Nephron (organoid): ENCODE data around the gene LTF.
"Not testable (repeated sequence)": the region's sequence is repeated elsewhere in the genome, so short reads cannot be mapped to it uniquely, and the experiment has no call there.

Source experiments
- H3K27ac Mint-ChIP-seq, 3 experiments: 2 replicates each; pipeline ENCODE4 v1.8.0; 2020; ENCODE audit warnings: mixed read lengths in 3 of 3, mild to moderate bottlenecking in 2 of 3, moderate library complexity in 1 of 3
- H3K27me3 Mint-ChIP-seq: 2 replicates; pipeline ENCODE4 v1.8.0; 2021; ENCODE audit warnings: low read depth, mild to moderate bottlenecking, moderate library complexity, mixed read lengths
- H3K36me3 Mint-ChIP-seq: 2 replicates; pipeline ENCODE4 v1.8.0; 2020; ENCODE audit warnings: low read depth, mixed read lengths
- H3K4me1 Mint-ChIP-seq: 2 replicates; pipeline ENCODE4 v1.8.0; 2020; ENCODE audit warnings: mixed read lengths
- H3K4me3 Mint-ChIP-seq, 3 experiments: 2 replicates each; pipeline ENCODE4 v1.8.0; 2020; ENCODE audit warnings: mild to moderate bottlenecking in 3 of 3, mixed read lengths in 3 of 3, moderate library complexity in 2 of 3
- H3K9me3 Mint-ChIP-seq: 2 replicates; pipeline ENCODE4 v1.8.0; 2020; ENCODE audit warnings: mixed read lengths
- TF ChIP-seq, protein P1 (sequence below), 3 experiments: fragments of 200-600 bp; sonication (generic); IDR thresholded peaks; one replicate each; pipeline ENCODE4 v1.5.0; 2021; ENCODE audit warnings: antibody characterized with exemption in 3 of 3; ENCODE audit not compliant: unreplicated experiment in 3 of 3

The LTF gene

DNA sequence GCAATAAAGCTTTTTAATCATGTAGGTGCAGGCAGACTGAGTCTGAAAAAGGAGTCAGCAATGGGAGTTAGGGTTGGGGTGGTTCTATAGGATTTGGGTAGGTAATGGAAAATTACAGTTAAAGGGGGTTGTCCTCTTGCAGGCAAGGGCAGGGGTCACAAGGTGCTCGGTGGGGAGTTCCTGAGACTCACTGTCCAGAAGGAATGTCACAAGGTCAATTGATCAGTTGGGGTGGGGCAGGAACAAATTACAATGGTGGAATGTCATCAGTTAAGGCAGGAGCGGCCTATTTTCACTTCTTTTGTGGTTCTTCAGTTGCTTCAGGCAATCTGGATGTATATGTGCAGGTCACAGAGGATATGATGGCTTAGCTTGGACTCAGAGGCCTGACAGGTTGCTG is 71.7 kb downstream of the LTF start:
- TF ChIP-seq, protein P1, sequence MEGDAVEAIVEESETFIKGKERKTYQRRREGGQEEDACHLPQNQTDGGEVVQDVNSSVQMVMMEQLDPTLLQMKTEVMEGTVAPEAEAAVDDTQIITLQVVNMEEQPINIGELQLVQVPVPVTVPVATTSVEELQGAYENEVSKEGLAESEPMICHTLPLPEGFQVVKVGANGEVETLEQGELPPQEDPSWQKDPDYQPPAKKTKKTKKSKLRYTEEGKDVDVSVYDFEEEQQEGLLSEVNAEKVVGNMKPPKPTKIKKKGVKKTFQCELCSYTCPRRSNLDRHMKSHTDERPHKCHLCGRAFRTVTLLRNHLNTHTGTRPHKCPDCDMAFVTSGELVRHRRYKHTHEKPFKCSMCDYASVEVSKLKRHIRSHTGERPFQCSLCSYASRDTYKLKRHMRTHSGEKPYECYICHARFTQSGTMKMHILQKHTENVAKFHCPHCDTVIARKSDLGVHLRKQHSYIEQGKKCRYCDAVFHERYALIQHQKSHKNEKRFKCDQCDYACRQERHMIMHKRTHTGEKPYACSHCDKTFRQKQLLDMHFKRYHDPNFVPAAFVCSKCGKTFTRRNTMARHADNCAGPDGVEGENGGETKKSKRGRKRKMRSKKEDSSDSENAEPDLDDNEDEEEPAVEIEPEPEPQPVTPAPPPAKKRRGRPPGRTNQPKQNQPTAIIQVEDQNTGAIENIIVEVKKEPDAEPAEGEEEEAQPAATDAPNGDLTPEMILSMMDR (IDR thresholded peaks at IDR 0.05; ENCODE audit: unreplicated experiment in 3 of 3) = no peak
- peaks cover 4% of the 10 kb centered on the region for H3K9me3 Mint-ChIP-seq
- no peak overlapping the region for H3K27ac Mint-ChIP-seq
- H3K27me3 Mint-ChIP-seq = peaks cover 48% of the 10 kb centered on the region
- H3K4me1 Mint-ChIP-seq = no peaks in the 10 kb centered on the region
- H3K36me3 Mint-ChIP-seq = no peaks in the 10 kb centered on the region
- H3K4me3 Mint-ChIP-seq = no peak overlapping the region

DNA sequence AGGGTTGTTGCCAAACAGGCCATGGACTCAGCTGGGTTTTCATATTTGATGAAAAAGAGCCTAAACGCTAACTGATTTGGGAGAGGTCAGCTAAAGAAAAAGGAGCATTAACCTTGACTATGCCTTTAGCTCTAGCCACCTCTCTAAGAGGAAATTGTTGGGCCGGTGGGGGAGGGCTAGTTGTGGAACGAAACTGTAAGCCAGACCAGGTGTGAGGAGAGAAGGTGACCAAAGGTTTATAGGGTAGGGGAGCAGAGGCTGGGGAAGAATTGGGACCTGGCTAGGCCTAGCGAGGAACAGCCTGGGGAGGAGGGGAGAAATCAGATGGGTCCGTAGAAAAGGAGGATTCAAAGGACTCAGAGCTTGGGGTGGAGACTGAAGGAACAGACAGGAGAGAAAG is 73.2 kb downstream of the LTF start:
- not testable (repeated sequence) for H3K4me1 Mint-ChIP-seq, H3K27ac Mint-ChIP-seq, H3K4me3 Mint-ChIP-seq, H3K9me3 Mint-ChIP-seq, H3K36me3 Mint-ChIP-seq
- H3K27me3 Mint-ChIP-seq = peaks cover 35% of the 10 kb centered on the region

DNA sequence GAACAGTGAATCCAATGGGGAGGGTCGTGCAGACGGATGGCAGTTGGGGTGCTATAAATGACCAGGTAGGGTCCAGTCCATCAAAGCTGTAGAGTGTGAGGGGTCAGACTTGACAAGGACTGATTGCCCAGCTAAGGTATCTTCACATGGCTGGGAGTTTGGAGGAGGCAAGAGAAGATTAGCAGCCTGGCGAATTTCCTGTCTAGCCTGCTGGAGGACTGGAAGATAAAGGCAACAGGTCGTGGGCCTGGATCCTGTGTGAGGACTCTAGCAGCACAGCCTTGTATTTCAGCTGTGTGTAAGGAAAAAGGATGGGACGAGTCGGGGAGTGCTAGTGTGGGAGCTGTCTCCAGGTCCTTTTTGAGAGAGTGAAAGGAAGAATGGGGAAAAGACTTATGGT is 75.4 kb downstream of the LTF start:
- H3K4me1 Mint-ChIP-seq = no peaks in the 10 kb centered on the region
- H3K27me3 Mint-ChIP-seq = peaks cover 24% of the 10 kb centered on the region
- H3K9me3 Mint-ChIP-seq = peaks cover 3% of the 10 kb centered on the region
- H3K27ac Mint-ChIP-seq = no peak overlapping the region
- TF ChIP-seq, protein P1 (IDR thresholded peaks at IDR 0.05; ENCODE audit: unreplicated experiment in 3 of 3) = no peak
- H3K4me3 Mint-ChIP-seq = no peak overlapping the region
- H3K36me3 Mint-ChIP-seq = no peaks in the 10 kb centered on the region

DNA sequence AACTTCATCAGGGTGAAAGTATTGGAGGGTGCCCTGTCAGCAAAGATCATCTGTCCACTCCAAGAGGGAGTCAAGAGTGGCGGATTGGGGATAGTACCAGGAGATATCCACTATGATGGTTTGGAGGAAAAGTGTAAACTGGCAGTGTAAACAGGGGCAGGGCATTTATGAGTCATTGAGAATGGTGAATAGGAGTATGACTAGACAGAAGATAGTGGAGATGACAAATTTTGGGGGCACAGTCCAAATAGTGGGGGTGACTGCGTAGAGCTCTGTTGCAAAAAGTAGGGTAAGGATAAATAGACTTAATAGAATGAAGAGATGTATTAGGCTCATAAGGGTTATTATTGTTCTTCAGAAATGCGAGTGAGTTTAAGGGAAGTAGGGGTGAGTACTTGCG is 75.9 kb downstream of the LTF start:
- H3K36me3 Mint-ChIP-seq, H3K27ac Mint-ChIP-seq, H3K4me3 Mint-ChIP-seq, H3K4me1 Mint-ChIP-seq, H3K9me3 Mint-ChIP-seq: not testable (repeated sequence)
- peaks cover 19% of the 10 kb centered on the region for H3K27me3 Mint-ChIP-seq

DNA sequence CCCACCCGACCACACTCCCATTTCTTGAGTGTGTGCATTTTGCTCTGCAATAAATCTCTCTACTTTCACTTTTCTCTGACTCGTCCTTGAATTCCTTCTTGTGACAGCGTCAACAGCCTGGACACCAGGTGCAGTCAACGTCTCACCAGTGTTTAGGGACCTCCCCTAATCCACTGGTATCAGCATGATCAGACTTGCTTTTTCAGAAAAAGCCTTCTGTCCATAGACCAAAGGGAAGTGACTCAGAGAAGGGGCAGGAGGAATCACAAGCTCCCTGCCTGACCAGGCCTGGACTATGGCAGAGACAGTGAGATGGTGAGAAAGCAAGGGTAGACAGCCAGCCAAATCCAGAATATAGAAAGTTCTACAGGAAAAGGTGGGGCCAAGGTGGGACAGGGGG is 78.5 kb downstream of the LTF start:
- peaks cover 2% of the 10 kb centered on the region for H3K4me1 Mint-ChIP-seq
- peaks cover 3% of the 10 kb centered on the region for H3K9me3 Mint-ChIP-seq
- no peak overlapping the region for H3K27ac Mint-ChIP-seq
- TF ChIP-seq, protein P1 (IDR thresholded peaks at IDR 0.05; ENCODE audit: unreplicated experiment in 3 of 3) = no peak
- peaks cover 6% of the 10 kb centered on the region for H3K27me3 Mint-ChIP-seq
- no peak overlapping the region for H3K4me3 Mint-ChIP-seq
- H3K36me3 Mint-ChIP-seq = no peaks in the 10 kb centered on the region
